Measurements from ENCODE around the gene DMD. TPM values are rescaled to one million over a fixed set of nuclear protein-coding genes. Genes with fewer than 3 reads are reported as not detected.

The DMD gene
- total and polyA plus RNA-seq, 4 donors, result 3.9 to 73.8 (median 11.2) TPM

- ATAC-seq (ENCODE audit: insufficient read depth, low FRiP score), result no peak
Measured at GRCh38 chrX:31580227-31580626, 1631.1 kb downstream of the DMD start.

GRCh38 chrX:31572360-31572759, 1639.0 kb downstream of the DMD start:
- no peaks in the 10 kb centered on the region for H3K9me3 ChIP-seq (ENCODE audit: control insufficient read depth in 4 of 4, insufficient read depth in 3 of 4, low read length in 3 of 4)
- H3K27me3 ChIP-seq (ENCODE audit: control insufficient read depth in 3 of 3, insufficient read depth in 3 of 3, low read length in 2 of 3), result peaks cover 0 to 15% (median 2%) of the 10 kb centered on the region in 3 donors
- ATAC-seq (ENCODE audit: insufficient read depth, low FRiP score), result no peak
- no peaks in the 10 kb centered on the region for H3K36me3 ChIP-seq (ENCODE audit: control insufficient read depth in 4 of 4, insufficient read depth in 4 of 4, low read length in 4 of 4)
- DNase-seq, result no peak
- no peak for TF ChIP-seq CTCF (IDR thresholded peaks at IDR 0.05; ENCODE audit: control extremely low read depth, extremely low read depth)
- H3K4me1 ChIP-seq (ENCODE audit: control insufficient read depth in 5 of 5, insufficient read depth in 5 of 5, low read length in 5 of 5), result no peaks in the 10 kb centered on the region
- no peak overlapping the region for H3K9ac ChIP-seq (ENCODE audit: insufficient read depth in 1 of 2, low read length in 2 of 2)
- WGBS, 2 donors, result 35 to 46% methylated on average over 1 of the region's 1 CpG
- H3K27ac ChIP-seq (ENCODE audit: low read depth in 1 of 2, low read length in 1 of 2), result no peak overlapping the region
- no peak overlapping the region for H3K4me3 ChIP-seq

More at GRCh38 chrX:31580227-31580626, 1631.1 kb downstream of the DMD start:
- no peak overlapping the region for H3K4me3 ChIP-seq
- DNase-seq, result peak in 2 of 3 donors; percentile 11 to 12
- H3K36me3 ChIP-seq (ENCODE audit: control insufficient read depth in 4 of 4, insufficient read depth in 4 of 4, low read length in 4 of 4), result no peaks in the 10 kb centered on the region
- TF ChIP-seq CTCF (IDR thresholded peaks at IDR 0.05; ENCODE audit: control extremely low read depth, extremely low read depth), result no peak
- H3K27me3 ChIP-seq (ENCODE audit: control insufficient read depth in 3 of 3, insufficient read depth in 3 of 3, low read length in 2 of 3), result peaks cover 0 to 4% (median 0%) of the 10 kb centered on the region in 3 donors
- peaks cover 0 to 2% (median 0%) of the 10 kb centered on the region in 4 donors for H3K9me3 ChIP-seq (ENCODE audit: control insufficient read depth in 4 of 4, insufficient read depth in 3 of 4, low read length in 3 of 4)
- H3K9ac ChIP-seq (ENCODE audit: insufficient read depth in 1 of 2, low read length in 2 of 2), result no peak overlapping the region
- no peak overlapping the region for H3K27ac ChIP-seq (ENCODE audit: low read depth in 1 of 2, low read length in 1 of 2)
- no peaks in the 10 kb centered on the region for H3K4me1 ChIP-seq (ENCODE audit: control insufficient read depth in 5 of 5, insufficient read depth in 5 of 5, low read length in 5 of 5)
- WGBS, 2 donors, result 51 to 55% methylated on average over 4 of the region's 4 CpGs

GRCh38 chrX:31570658-31571057, 1640.7 kb downstream of the DMD start:
- no peak overlapping the region for H3K27ac ChIP-seq (ENCODE audit: low read depth in 1 of 2, low read length in 1 of 2)
- H3K36me3 ChIP-seq (ENCODE audit: control insufficient read depth in 4 of 4, insufficient read depth in 4 of 4, low read length in 4 of 4), result no peaks in the 10 kb centered on the region
- H3K9ac ChIP-seq (ENCODE audit: insufficient read depth in 1 of 2, low read length in 2 of 2), result no peak overlapping the region
- TF ChIP-seq CTCF (IDR thresholded peaks at IDR 0.05; ENCODE audit: control extremely low read depth, extremely low read depth), result no peak
- no peaks in the 10 kb centered on the region for H3K4me1 ChIP-seq (ENCODE audit: control insufficient read depth in 5 of 5, insufficient read depth in 5 of 5, low read length in 5 of 5)
- ATAC-seq (ENCODE audit: insufficient read depth, low FRiP score), result no peak
- WGBS, 2 donors, result 76% methylated on average over 2 of the region's 2 CpGs
- peaks cover 0 to 15% (median 2%) of the 10 kb centered on the region in 3 donors for H3K27me3 ChIP-seq (ENCODE audit: control insufficient read depth in 3 of 3, insufficient read depth in 3 of 3, low read length in 2 of 3)
- H3K4me3 ChIP-seq, result no peak overlapping the region
- H3K9me3 ChIP-seq (ENCODE audit: control insufficient read depth in 4 of 4, insufficient read depth in 3 of 4, low read length in 3 of 4), result no peaks in the 10 kb centered on the region
- no peak for DNase-seq

GRCh38 chrX:31563792-31564191, 1647.6 kb downstream of the DMD start:
- Histone ChIP-seq H3K4me3 (no peak overlapping the region), H3K4me1 (ENCODE audit: control insufficient read depth in 5 of 5, insufficient read depth in 5 of 5, low read length in 5 of 5) (no peaks in the 10 kb centered on the region), H3K36me3 (ENCODE audit: control insufficient read depth in 4 of 4, insufficient read depth in 4 of 4, low read length in 4 of 4) (no peaks in the 10 kb centered on the region), H3K27me3 (ENCODE audit: control insufficient read depth in 3 of 3, insufficient read depth in 3 of 3, low read length in 2 of 3) (peaks cover 0 to 9% (median 0%) of the 10 kb centered on the region in 3 donors), H3K9me3 (ENCODE audit: control insufficient read depth in 4 of 4, insufficient read depth in 3 of 4, low read length in 3 of 4) (no peaks in the 10 kb centered on the region), H3K9ac (ENCODE audit: insufficient read depth in 1 of 2, low read length in 2 of 2) (no peak overlapping the region), H3K27ac (ENCODE audit: low read depth in 1 of 2, low read length in 1 of 2) (no peak overlapping the region)
- DNase-seq, result no peak
- WGBS, 2 donors, result 66 to 72% methylated on average over 3 of the region's 3 CpGs
- ATAC-seq (ENCODE audit: insufficient read depth, low FRiP score), result no peak
- no peak for TF ChIP-seq CTCF (IDR thresholded peaks at IDR 0.05; ENCODE audit: control extremely low read depth, extremely low read depth)

All from lung (tissue), 12 donors.